Esophagus squamous epithelium (tissue), 4 donors: Measurements from ENCODE around the gene SAMD3.

Experiments used
- CTCF ChIP-seq, 6 experiments: fragments of 450-650 bp in 4 of 6; fragments of 200-600 bp in 2 of 6; sonication (generic) in 2 of 6; IDR thresholded peaks; one replicate each; pipeline ENCODE4 v1.5.1; 2016 to 2019; ENCODE audit warnings: antibody characterized with exemption in 6 of 6, mild to moderate bottlenecking in 4 of 6, moderate library complexity in 4 of 6
- POLR2A ChIP-seq, 4 donors: fragments of 450-650 bp; IDR thresholded peaks; one replicate each; pipeline ENCODE4 v1.6.1; 2017; ENCODE audit warnings: antibody characterized with exemption in 4 of 4, mild to moderate bottlenecking in 4 of 4, moderate library complexity in 3 of 4

GRCh38 chr6:130185658-130186057 is 37.1 kb downstream of the SAMD3 start:
- TF ChIP-seq CTCF (IDR thresholded peaks at IDR 0.05) (no peak), POLR2A (IDR thresholded peaks at IDR 0.05) (no peak)
